BLaER1 treated with 17β-estradiol and CSF1 and Interleukin-3, amounts not matched to agents 10 nM and 100 nM (cell line): Measurements from ENCODE around the gene SART3.
A peak's percentile ranks its signal among the peaks of the same experiment; 100 is the strongest.
"Not testable (repeated sequence)": the region's sequence is repeated elsewhere in the genome, so short reads cannot be mapped to it uniquely, and the experiment has no call there.

ENCODE experiments used
- H3K27ac ChIP-seq, 11 experiments: shearing (Covaris generic); formaldehyde crosslinking; 2 replicates each; pipeline ENCODE4 v1.8.1; 2022
- H3K27me3 ChIP-seq, 11 experiments: shearing (Covaris generic); formaldehyde crosslinking; 2 replicates each; pipeline ENCODE4 v1.8.1; 2022
- H3K36me3 ChIP-seq, 11 experiments: shearing (Covaris generic); formaldehyde crosslinking; 2 replicates each; pipeline ENCODE4 v1.8.1; 2022
- H3K4me1 ChIP-seq, 10 experiments: shearing (Covaris generic); formaldehyde crosslinking; 2 replicates each; pipeline ENCODE4 v1.8.1; 2022
- H3K4me2 ChIP-seq, 11 experiments: shearing (Covaris generic); formaldehyde crosslinking; 2 replicates each; pipeline ENCODE4 v1.8.1; 2022
- H3K4me3 ChIP-seq, 10 experiments: shearing (Covaris generic); formaldehyde crosslinking; 2 replicates each; pipeline ENCODE4 v1.8.1; 2022
- H3K9ac ChIP-seq, 11 experiments: shearing (Covaris generic); formaldehyde crosslinking; 2 replicates each; pipeline ENCODE4 v1.8.1; 2022
- H3K9me3 ChIP-seq, 11 experiments: shearing (Covaris generic); formaldehyde crosslinking; replicated peaks in 1 of 11; 2 replicates each; pipeline ENCODE4 v1.8.1; 2022
- H4K20me1 ChIP-seq, 11 experiments: shearing (Covaris generic); formaldehyde crosslinking; 2 replicates each; pipeline ENCODE4 v1.8.1; 2022
- Cebpa-rat ChIP-seq, 11 experiments: shearing (Covaris generic); IDR thresholded peaks; 2 replicates each; pipeline ENCODE4 v1.8.1; 2022

Gene SART3

GRCh38 chr12:108577458-108577857 is 16.5 kb upstream of the SART3 start:
- Histone ChIP-seq H3K4me1 (peaks cover 56 to 81% (median 70%) of the 10 kb centered on the region in 10 experiments), H3K9me3 (no peaks in the 10 kb centered on the region; a peak in 1 of 22 replicates), H3K27me3 (no peaks in the 10 kb centered on the region), H3K36me3 (no peaks in the 10 kb centered on the region), H3K27ac (peak overlapping the region in 3 of 11 experiments; percentile 6 to 67 (median 65); a peak in 4 of 22 replicates), H3K4me2 (peak overlapping the region in 9 of 11 experiments; percentile 58 to 75 (median 68); a peak in 16 of 22 replicates), H3K9ac (no peak overlapping the region), H3K4me3 (no peak overlapping the region), H4K20me1 (no peaks in the 10 kb centered on the region)
- TF ChIP-seq Cebpa-rat (IDR thresholded peaks at IDR 0.05), result no peak

- TF ChIP-seq Cebpa-rat (IDR thresholded peaks at IDR 0.05), result no peak
- Histone ChIP-seq H3K27ac (peak overlapping the region in 6 of 11 experiments; percentile 6 to 67 (median 54); a peak in 8 of 22 replicates), H3K4me3 (no peak overlapping the region), H3K9me3 (no peaks in the 10 kb centered on the region; a peak in 1 of 22 replicates), H3K36me3 (no peaks in the 10 kb centered on the region), H3K4me1 (peaks cover 54 to 83% (median 70%) of the 10 kb centered on the region in 10 experiments), H4K20me1 (no peaks in the 10 kb centered on the region), H3K27me3 (no peaks in the 10 kb centered on the region), H3K4me2 (peak overlapping the region; percentile 58 to 75 (median 68); a peak in 21 of 22 replicates), H3K9ac (no peak overlapping the region; a peak in 2 of 22 replicates)
Observed at GRCh38 chr12:108576660-108577234, 15.8 kb upstream of the SART3 start.

GRCh38 chr12:108575199-108575912 is 14.4 kb upstream of the SART3 start:
- TF ChIP-seq Cebpa-rat (IDR thresholded peaks at IDR 0.05), result peak in 3 of 11 experiments; percentile 12 to 56 (median 18); a peak in 1 of 22 replicates
- no peaks in the 10 kb centered on the region; a peak in 1 of 22 replicates for H3K36me3 ChIP-seq

GRCh38 chr12:108574276-108574675 is 13.3 kb upstream of the SART3 start:
- not testable (repeated sequence) for H4K20me1 ChIP-seq, H3K9ac ChIP-seq, H3K4me3 ChIP-seq, H3K9me3 ChIP-seq, H3K27me3 ChIP-seq
- Histone ChIP-seq H3K4me1 (peaks cover 62 to 94% (median 73%) of the 10 kb centered on the region in 10 experiments), H3K36me3 (peaks cover 0 to 10% (median 8%) of the 10 kb centered on the region in 11 experiments; a peak in 14 of 22 replicates), H3K4me2 (peak overlapping the region in 10 of 11 experiments; percentile 9 to 75 (median 62); a peak in 18 of 22 replicates), H3K27ac (peak overlapping the region in 1 of 11 experiments; percentile 43; a peak in 1 of 22 replicates)

More at GRCh38 chr12:108575199-108575912, 14.4 kb upstream of the SART3 start:
- peak overlapping the region; percentile 58 to 75 (median 68) for H3K4me2 ChIP-seq
- H3K27me3 ChIP-seq, result no peaks in the 10 kb centered on the region
- no peaks in the 10 kb centered on the region for H4K20me1 ChIP-seq
- peak overlapping the region in 9 of 11 experiments; percentile 30 to 67 (median 43); a peak in 16 of 22 replicates for H3K27ac ChIP-seq
- H3K9me3 ChIP-seq, result no peaks in the 10 kb centered on the region; a peak in 1 of 22 replicates
- H3K4me1 ChIP-seq, result peaks cover 62 to 95% (median 78%) of the 10 kb centered on the region in 10 experiments
- no peak overlapping the region for H3K4me3 ChIP-seq
- peak overlapping the region in 4 of 11 experiments; percentile 2 to 9 (median 5); a peak in 4 of 22 replicates for H3K9ac ChIP-seq

GRCh38 chr12:108573317-108573716 is 12.3 kb upstream of the SART3 start:
- no peak overlapping the region for H3K4me3 ChIP-seq

GRCh38 chr12:108572166-108572790 is 11.3 kb upstream of the SART3 start:
- Histone ChIP-seq H4K20me1 (peaks cover 0 to 11% (median 0%) of the 10 kb centered on the region in 11 experiments; a peak in 2 of 22 replicates), H3K9ac (no peak overlapping the region), H3K27me3 (no peaks in the 10 kb centered on the region), H3K4me2 (peak overlapping the region in 1 of 11 experiments; percentile 2; a peak in 2 of 22 replicates), H3K4me1 (peaks cover 71 to 99% (median 88%) of the 10 kb centered on the region in 10 experiments), H3K27ac (no peak overlapping the region), H3K9me3 (no peaks in the 10 kb centered on the region), H3K36me3 (peaks cover 15 to 29% (median 23%) of the 10 kb centered on the region in 11 experiments; a peak in 19 of 22 replicates), H3K4me3 (no peak overlapping the region)
- TF ChIP-seq Cebpa-rat (IDR thresholded peaks at IDR 0.05), result no peak

More at GRCh38 chr12:108573317-108573716, 12.3 kb upstream of the SART3 start:
- Histone ChIP-seq H4K20me1 (peaks cover 0 to 5% (median 0%) of the 10 kb centered on the region in 11 experiments; a peak in 2 of 22 replicates), H3K4me2 (peak overlapping the region in 4 of 11 experiments; percentile 25 to 75 (median 67); a peak in 5 of 22 replicates), H3K27ac (no peak overlapping the region), H3K9me3 (no peaks in the 10 kb centered on the region), H3K9ac (no peak overlapping the region), H3K36me3 (peaks cover 5 to 20% (median 17%) of the 10 kb centered on the region in 11 experiments; a peak in 16 of 22 replicates), H3K27me3 (no peaks in the 10 kb centered on the region), H3K4me1 (peaks cover 65 to 95% (median 78%) of the 10 kb centered on the region in 10 experiments)
- no peak for TF ChIP-seq Cebpa-rat (IDR thresholded peaks at IDR 0.05)

- 0 out of 22 replicates have a peak overlapping the region, but pooled peaks of 1 of the 11 experiments have one; percentile 2 for H3K9ac ChIP-seq
- peak overlapping the region in 5 of 11 experiments; percentile 6 to 99 (median 12); a peak in 2 of 22 replicates for H3K4me2 ChIP-seq
- H3K9me3 ChIP-seq, result no peaks in the 10 kb centered on the region
- H4K20me1 ChIP-seq, result peaks cover 0 to 17% (median 0%) of the 10 kb centered on the region in 11 experiments; a peak in 3 of 22 replicates
- TF ChIP-seq Cebpa-rat (IDR thresholded peaks at IDR 0.05), result no peak
- H3K36me3 ChIP-seq, result peaks cover 21 to 35% (median 29%) of the 10 kb centered on the region in 11 experiments; a peak in 19 of 22 replicates
- no peaks in the 10 kb centered on the region for H3K27me3 ChIP-seq
- H3K4me3 ChIP-seq, result no peak overlapping the region
- H3K4me1 ChIP-seq, result peaks cover 71 to 99% (median 88%) of the 10 kb centered on the region in 10 experiments
- H3K27ac ChIP-seq, result no peak overlapping the region
Observed at GRCh38 chr12:108571609-108572165, 10.7 kb upstream of the SART3 start.
